HG03025 (cell line): ENCODE measurements around the gene GLRX3.

Experiments
- ATAC-seq: cut with Tn5 transposase; IDR thresholded peaks from one replicate; pipeline ENCODE4 v1.9.1; 2021; ENCODE audit warnings: mild to moderate bottlenecking, moderate library complexity; ENCODE audit not compliant: unreplicated experiment, low FRiP score

Gene GLRX3

GRCh38 chr10:130203626-130204025 lies 67.4 kb downstream of the GLRX3 start:
- no peak for ATAC-seq

GRCh38 chr10:130206216-130206737 lies 70.1 kb downstream of the GLRX3 start:
- ATAC-seq: no peak

- no peak for ATAC-seq
These were observed 71.0 kb downstream of the GLRX3 start for GRCh38 chr10:130207205-130207604.

- ATAC-seq: no peak
These were observed 72.6 kb downstream of the GLRX3 start for GRCh38 chr10:130208807-130209206.

GRCh38 chr10:130212746-130213145 lies 76.6 kb downstream of the GLRX3 start:
- no peak for ATAC-seq

GRCh38 chr10:130213286-130214080 lies 77.3 kb downstream of the GLRX3 start:
- no peak for ATAC-seq

GRCh38 chr10:130214431-130214830 lies 78.2 kb downstream of the GLRX3 start:
- no peak for ATAC-seq

- ATAC-seq: no peak
These were observed 79.2 kb downstream of the GLRX3 start for GRCh38 chr10:130215151-130215930.

GRCh38 chr10:130215931-130216231 lies 79.7 kb downstream of the GLRX3 start:
- no peak for ATAC-seq

GRCh38 chr10:130218181-130218641 lies 82.0 kb downstream of the GLRX3 start:
- ATAC-seq: no peak

- ATAC-seq: no peak
These were observed 82.7 kb downstream of the GLRX3 start for GRCh38 chr10:130218936-130219335.

GRCh38 chr10:130220251-130221185 lies 84.3 kb downstream of the GLRX3 start:
- ATAC-seq: no peak

- ATAC-seq: no peak
These were observed 85.5 kb downstream of the GLRX3 start for GRCh38 chr10:130221456-130222375.

- no peak for ATAC-seq
These were observed 86.2 kb downstream of the GLRX3 start for GRCh38 chr10:130222381-130222780.

GRCh38 chr10:130224228-130224627 lies 88.0 kb downstream of the GLRX3 start:
- no peak for ATAC-seq

- no peak for ATAC-seq
These were observed 89.8 kb downstream of the GLRX3 start for GRCh38 chr10:130226012-130226411.

- ATAC-seq: no peak
These were observed 91.7 kb downstream of the GLRX3 start for GRCh38 chr10:130227883-130228282.
